Sigmoid colon (tissue), 7 donors: ENCODE measurements around the gene SRCIN1. TPM values are rescaled to one million over a fixed set of nuclear protein-coding genes. Genes with fewer than 3 reads are reported as not detected.
A peak's percentile ranks its signal among the peaks of the same experiment; 100 is the strongest.

Experiments
- DNase-seq: peaks from one replicate; pipeline ENCODE4 v3.0.0-alpha.2; 2019
- H3K27ac ChIP-seq, 4 donors: fragments of 200-600 bp; sonication (generic); one replicate each; pipeline ENCODE4 v1.5.1; 2016 to 2019; ENCODE audit warnings: mild to moderate bottlenecking in 1 of 4
- H3K27me3 ChIP-seq, 3 donors: fragments of 200-600 bp; sonication (generic); one replicate each; pipeline ENCODE4 v1.5.1; 2019; ENCODE audit warnings: mild to moderate bottlenecking in 1 of 3
- H3K36me3 ChIP-seq, 4 donors: fragments of 200-600 bp; sonication (generic); one replicate each; pipeline ENCODE4 v1.5.1; 2016 to 2019
- H3K4me1 ChIP-seq, 4 donors: fragments of 200-600 bp; sonication (generic); one replicate each; pipeline ENCODE4 v1.5.1; 2017 to 2019
- H3K4me3 ChIP-seq, 4 donors: fragments of 200-600 bp; sonication (generic); one replicate each; pipeline ENCODE4 v1.5.1; 2017 to 2019; ENCODE audit warnings: mild to moderate bottlenecking in 2 of 4, moderate library complexity in 1 of 4
- H3K9me3 ChIP-seq, 4 donors: fragments of 200-600 bp in 3 of 4; sonication (generic) in 3 of 4; one replicate each; pipeline versions ENCODE4 v1.5.1 to v1.6.1; 2013 to 2019
- CTCF ChIP-seq, 4 experiments: fragments of 450-650 bp in 3 of 4; fragments of 200-600 bp in 1 of 4; IDR thresholded peaks; one replicate each; pipeline ENCODE4 v1.5.1; 2016 to 2019; ENCODE audit warnings: antibody characterized with exemption in 4 of 4, mild to moderate bottlenecking in 3 of 4, moderate library complexity in 2 of 4
- EP300 ChIP-seq, 4 donors: sonication (generic); formaldehyde crosslinking; IDR thresholded peaks; one replicate each; pipeline ENCODE4 v1.6.1; 2017; ENCODE audit warnings: antibody characterized with exemption in 4 of 4
- POLR2A ChIP-seq, 2 donors: fragments of 450-650 bp; IDR thresholded peaks; one replicate each; pipeline ENCODE4 v1.6.1; 2016; ENCODE audit warnings: antibody characterized with exemption in 2 of 2, mild to moderate bottlenecking in 2 of 2, moderate library complexity in 2 of 2
- POLR2AphosphoS5 ChIP-seq, 4 donors: sonication (generic); formaldehyde crosslinking; IDR thresholded peaks; one replicate each; pipeline ENCODE4 v1.6.1; 2017; ENCODE audit warnings: antibody characterized with exemption in 4 of 4
- WGBS, 2 donors: extraction: QIAGEN DNeasy Blood & Tissue Kit; methylation state at CpG; one replicate each; pipeline ENCODE4 v1.1.7; 2013; 5-methylcytosine and 5-hydroxymethylcytosine counted together
- intact Hi-C: fragments of 100-400 bp; cut with DNase I; formaldehyde crosslinking; loops from one replicate; pipeline ENCODE4 v1.15.1; 2023
- polyA plus RNA-seq, 3 donors: library from polyadenylated mRNA; stranded (reverse); fragments of 200-250 nt; gene quantifications; one replicate each; pipeline ENCODE4 v1.2.3, GENCODE V29; 2013
- total RNA-seq, 4 donors: library from RNA; depleted of rRNA; stranded (reverse); fragments of >200 nt; gene quantifications; one replicate each; pipeline ENCODE4 v1.1.0, GENCODE V29; 2016
- donor health status: healthy with polysubstance abuse.
- donor health status: Bipolar disorder and iron deficiency.
- donor health status: healthy.

The SRCIN1 gene
- total and polyA plus RNA-seq, 7 donors, result 0.81 to 9.4 (median 1.3) TPM; not detected in 1

GRCh38 chr17:38572669-38573365, 32.9 kb downstream of the SRCIN1 start:
- Histone ChIP-seq H3K27me3 (peaks cover 15 to 66% (median 44%) of the 10 kb centered on the region in 3 donors), H3K4me1 (peaks cover 0 to 26% (median 20%) of the 10 kb centered on the region in 4 donors), H3K27ac (no peak overlapping the region), H3K9me3 (no peaks in the 10 kb centered on the region), H3K36me3 (no peaks in the 10 kb centered on the region), H3K4me3 (peak overlapping the region in 3 of 4 donors; percentile 19 to 41 (median 35))
- intact Hi-C loops, result no loop called here
- no peak for DNase-seq
- TF ChIP-seq CTCF (IDR thresholded peaks at IDR 0.05), result no peak
- no peak for TF ChIP-seq POLR2A (IDR thresholded peaks at IDR 0.05)
- no peak for TF ChIP-seq POLR2AphosphoS5 (IDR thresholded peaks at IDR 0.05)
- no peak for TF ChIP-seq EP300 (IDR thresholded peaks at IDR 0.05)
- WGBS, 2 donors, result 1 to 2% methylated on average over 61 of the region's 61 CpGs

- intact Hi-C loops, result no loop called here
- Histone ChIP-seq H3K27ac (no peak overlapping the region), H3K36me3 (no peaks in the 10 kb centered on the region), H3K4me1 (peaks cover 0 to 26% (median 19%) of the 10 kb centered on the region in 4 donors), H3K4me3 (peak overlapping the region in 3 of 4 donors; percentile 19 to 41 (median 35)), H3K9me3 (no peaks in the 10 kb centered on the region), H3K27me3 (peaks cover 15 to 59% (median 38%) of the 10 kb centered on the region in 3 donors)
- 6% methylated on average over 39 of the region's 39 CpGs for WGBS, 2 donors
- TF ChIP-seq CTCF (IDR thresholded peaks at IDR 0.05), result no peak
- TF ChIP-seq POLR2AphosphoS5 (IDR thresholded peaks at IDR 0.05), result no peak
- TF ChIP-seq POLR2A (IDR thresholded peaks at IDR 0.05), result no peak
- no peak for TF ChIP-seq EP300 (IDR thresholded peaks at IDR 0.05)
- no peak for DNase-seq
Measured at GRCh38 chr17:38571833-38572668, 33.7 kb downstream of the SRCIN1 start.

- TF ChIP-seq POLR2A (IDR thresholded peaks at IDR 0.05) (no peak), CTCF (IDR thresholded peaks at IDR 0.05) (no peak), POLR2AphosphoS5 (IDR thresholded peaks at IDR 0.05) (no peak), EP300 (IDR thresholded peaks at IDR 0.05) (no peak)
- 77 to 81% methylated on average over 21 of the region's 21 CpGs for WGBS, 2 donors
- peaks cover 0 to 15% (median 14%) of the 10 kb centered on the region in 4 donors for H3K4me1 ChIP-seq
- intact Hi-C loops, result no loop called here
- peaks cover 15 to 61% (median 37%) of the 10 kb centered on the region in 3 donors for H3K27me3 ChIP-seq
- H3K9me3 ChIP-seq, result no peaks in the 10 kb centered on the region
- DNase-seq, result no peak
- no peak overlapping the region for H3K27ac ChIP-seq
- no peak overlapping the region for H3K4me3 ChIP-seq
- H3K36me3 ChIP-seq, result no peaks in the 10 kb centered on the region
Measured at GRCh38 chr17:38569701-38570512, 35.8 kb downstream of the SRCIN1 start.

DNA sequence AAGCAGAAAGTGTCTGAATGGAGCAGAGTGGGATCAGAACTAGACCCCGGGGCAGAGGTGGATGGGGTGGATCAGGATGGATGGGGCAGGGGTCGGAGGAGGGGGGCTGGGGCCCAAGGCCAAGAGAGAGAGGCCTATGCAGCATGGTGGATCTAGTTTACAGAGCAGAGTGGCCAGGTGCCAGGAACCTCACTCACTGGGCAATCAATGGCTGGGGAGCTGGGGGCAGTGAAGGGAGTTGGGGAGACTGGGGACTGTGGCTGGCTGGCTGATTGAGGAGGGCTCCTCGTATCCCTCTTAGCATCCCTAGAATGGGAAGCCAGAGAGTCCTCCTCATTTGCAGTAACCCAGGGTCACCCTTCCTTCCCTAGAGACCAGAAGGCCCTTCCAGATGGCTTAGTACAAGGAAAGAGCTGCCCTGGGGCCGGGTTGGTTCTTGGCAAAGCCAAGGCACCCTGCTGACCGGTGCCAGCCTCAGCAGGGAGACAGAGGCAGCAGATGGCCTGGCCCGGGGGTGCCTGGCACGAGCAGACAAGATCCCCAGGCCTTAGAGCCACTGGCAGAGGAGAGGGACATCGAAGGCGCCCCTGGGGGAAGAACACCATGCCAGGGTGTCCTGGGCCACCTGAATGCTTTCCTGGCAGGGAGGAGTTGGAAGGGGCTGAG, 36.8 kb downstream of the SRCIN1 start:
- TF ChIP-seq CTCF (IDR thresholded peaks at IDR 0.05) (no peak), EP300 (IDR thresholded peaks at IDR 0.05) (no peak), POLR2A (IDR thresholded peaks at IDR 0.05) (no peak), POLR2AphosphoS5 (IDR thresholded peaks at IDR 0.05) (no peak)
- peaks cover 19 to 62% (median 31%) of the 10 kb centered on the region in 3 donors for H3K27me3 ChIP-seq
- no peak for DNase-seq

More for the DNA sequence above, 36.8 kb downstream of the SRCIN1 start:
- 83 to 88% methylated on average over 9 of the region's 9 CpGs for WGBS, 2 donors
- Histone ChIP-seq H3K36me3 (no peaks in the 10 kb centered on the region), H3K4me1 (peaks cover 0 to 15% (median 14%) of the 10 kb centered on the region in 4 donors), H3K27ac (no peak overlapping the region), H3K9me3 (no peaks in the 10 kb centered on the region), H3K4me3 (no peak overlapping the region)
- intact Hi-C loops, result no loop called here
